ENCODE data around the gene CRY1.

CRY1 gene

GRCh38 chr12:107093417-107094182 is at the start of gene CRY1:
CRY1 (minus strand) TSS chr12:107093549; CDS start chr12:107092961, 588 bp downstream.
- DNase-seq (ENCODE audit: low spot score), result peak; percentile 93

- DNase-seq (ENCODE audit: low spot score), result no peak
These were observed 46.4 kb upstream of the CRY1 start for GRCh38 chr12:107139787-107140186.

GRCh38 chr12:107138990-107139389 is 45.6 kb upstream of the CRY1 start:
- DNase-seq (ENCODE audit: low spot score), result no peak

GRCh38 chr12:107135177-107135576 is 41.8 kb upstream of the CRY1 start:
- no peak for DNase-seq (ENCODE audit: low spot score)

- no peak for DNase-seq (ENCODE audit: low spot score)
These were observed 41.2 kb upstream of the CRY1 start for GRCh38 chr12:107134558-107134957.

- DNase-seq (ENCODE audit: low spot score), result no peak
These were observed 40.1 kb upstream of the CRY1 start for GRCh38 chr12:107133462-107133861.

- peak; percentile 45 for DNase-seq (ENCODE audit: low spot score)
These were observed 38.7 kb upstream of the CRY1 start for GRCh38 chr12:107131832-107132616.

- DNase-seq (ENCODE audit: low spot score), result no peak
These were observed 37.7 kb upstream of the CRY1 start for GRCh38 chr12:107130830-107131611.

- no peak for DNase-seq (ENCODE audit: low spot score)
These were observed 36.1 kb upstream of the CRY1 start for GRCh38 chr12:107129315-107129930.

- no peak for DNase-seq (ENCODE audit: low spot score)
These were observed 34.4 kb upstream of the CRY1 start for GRCh38 chr12:107127482-107128430.

- DNase-seq (ENCODE audit: low spot score), result no peak
These were observed 33.6 kb upstream of the CRY1 start for GRCh38 chr12:107126796-107127481.

GRCh38 chr12:107125833-107126232 is 32.5 kb upstream of the CRY1 start:
- no peak for DNase-seq (ENCODE audit: low spot score)

- no peak for DNase-seq (ENCODE audit: low spot score)
These were observed 29.2 kb upstream of the CRY1 start for GRCh38 chr12:107122452-107122958.

- DNase-seq (ENCODE audit: low spot score), result no peak
These were observed 25.7 kb upstream of the CRY1 start for GRCh38 chr12:107119091-107119490.

GRCh38 chr12:107118624-107119023 is 25.3 kb upstream of the CRY1 start:
- no peak for DNase-seq (ENCODE audit: low spot score)

GRCh38 chr12:107115119-107115518 is 21.8 kb upstream of the CRY1 start:
- DNase-seq (ENCODE audit: low spot score), result no peak

- DNase-seq (ENCODE audit: low spot score), result no peak
These were observed 18.0 kb upstream of the CRY1 start for GRCh38 chr12:107111314-107111713.

- DNase-seq (ENCODE audit: low spot score), result no peak
These were observed 16.7 kb upstream of the CRY1 start for GRCh38 chr12:107109726-107110719.

GRCh38 chr12:107108995-107109508 is 15.7 kb upstream of the CRY1 start:
- DNase-seq (ENCODE audit: low spot score), result no peak
